Lung (tissue), 16 donors: ENCODE measurements around the gene COL17A1. TPM values are rescaled to one million over a fixed set of nuclear protein-coding genes. Genes with fewer than 3 reads are reported as not detected.

Experiments used
- ATAC-seq: fragments of 200-7000 bp; cut with Tn5 transposase; one replicate; pipeline ENCODE4 v1.9.1; 2020; ENCODE audit warnings: moderate number of reproducible peaks; ENCODE audit not compliant: insufficient read depth, low FRiP score
- DNase-seq, 3 donors: peaks; one replicate each; pipeline ENCODE4 v3.0.0-alpha.2; 2013 to 2017
- H3K27ac ChIP-seq, 2 donors: one replicate each; pipeline ENCODE4 v1.5.1; 2013; ENCODE audit warnings: mild to moderate bottlenecking in 2 of 2, moderate library complexity in 2 of 2, control low read depth in 1 of 2, inconsistent platforms in 1 of 2, low read depth in 1 of 2, low read length in 1 of 2
- H3K27me3 ChIP-seq, 3 donors: one replicate each; pipeline ENCODE4 v1.5.1; 2013; ENCODE audit warnings: low read length in 2 of 3; ENCODE audit not compliant: control insufficient read depth in 3 of 3, insufficient read depth in 3 of 3
- H3K36me3 ChIP-seq, 4 donors: one replicate each; pipeline ENCODE4 v1.5.1; 2013; ENCODE audit warnings: low read length in 4 of 4, mild to moderate bottlenecking in 1 of 4, moderate library complexity in 1 of 4; ENCODE audit not compliant: control insufficient read depth in 4 of 4, insufficient read depth in 4 of 4
- H3K4me1 ChIP-seq, 5 donors: one replicate each; pipeline ENCODE4 v1.5.1; 2013; ENCODE audit warnings: low read length in 5 of 5, mild to moderate bottlenecking in 2 of 5, moderate library complexity in 1 of 5; ENCODE audit not compliant: control insufficient read depth in 5 of 5, insufficient read depth in 5 of 5
- H3K4me3 ChIP-seq: one replicate; pipeline ENCODE4 v1.5.1; 2013; ENCODE audit warnings: mild to moderate bottlenecking, control low read depth, moderate library complexity
- H3K9ac ChIP-seq, 2 donors: one replicate each; pipeline ENCODE4 v1.5.1; 2013; ENCODE audit warnings: low read length in 2 of 2, control low read depth in 1 of 2; ENCODE audit not compliant: insufficient read depth in 1 of 2
- H3K9me3 ChIP-seq, 4 donors: one replicate each; pipeline ENCODE4 v1.5.1; 2013; ENCODE audit warnings: low read length in 3 of 4, mild to moderate bottlenecking in 1 of 4, moderate library complexity in 1 of 4; ENCODE audit not compliant: control insufficient read depth in 4 of 4, insufficient read depth in 3 of 4
- CTCF ChIP-seq: IDR thresholded peaks from 2 replicates; pipeline ENCODE4 v1.5.1; 2012; ENCODE audit warnings: mild to moderate bottlenecking; ENCODE audit errors: control extremely low read depth, extremely low read depth
- WGBS, 2 donors: extraction: QIAGEN DNeasy Blood & Tissue Kit; methylation state at CpG; one replicate each; pipeline ENCODE4 v1.1.7; 2013; 5-methylcytosine and 5-hydroxymethylcytosine counted together
- long read RNA-seq, 5 donors: transcript quantifications; one replicate each; lab custom pipeline, GENCODE V29; 2026
- polyA plus RNA-seq, 2 donors: library from polyadenylated mRNA; stranded (reverse); fragments of 200-250 nt; gene quantifications; one replicate each; pipeline ENCODE4 v1.2.1, GENCODE V29; 2013
- total RNA-seq, 2 donors: library from RNA; depleted of rRNA in 1 of 2; stranded (reverse); fragments of >200 nt in 1 of 2; gene quantifications; one replicate each; pipeline ENCODE4 v1.2.1, GENCODE V29; 2014 to 2021
- donor health status: control.
- donor health status: control.
- donor health status: Bipolar disorder and iron deficiency.
- donor health status: healthy.
- donor health status: DM: yes; HTN: yes; CAD: no.

Gene COL17A1
- total RNA-seq (1 to 10 TPM in 1 of 2 donors, under 1 TPM in 1; 0.92 to 2.2 TPM), polyA plus RNA-seq (1 to 10 TPM; 2.2 to 2.5 TPM)
- long read RNA-seq, donor 1: 0 reads
- long read RNA-seq, donor 2: 0 reads
- long read RNA-seq, donor 3: 0 reads
- long read RNA-seq, donor 4: 0 reads
- long read RNA-seq, donor 5: 0 reads

- Histone ChIP-seq H3K4me3 (no peak within 1 kb of the TSS), H3K4me1 (no peaks in the 10 kb centered on the region), H3K9me3 (no peaks in the 10 kb centered on the region), H3K27me3 (no peaks in the 10 kb centered on the region), H3K27ac (no peak within 1 kb of the TSS), H3K36me3 (no peaks in the 10 kb centered on the region), H3K9ac (no peak within 1 kb of the TSS)
- no peak for DNase-seq
- no peak for ATAC-seq
- no peak for TF ChIP-seq CTCF
- 76 to 82% methylated on average over 3 of the region's 3 CpGs for WGBS, 2 donors
Measured at GRCh38 chr10:104085801-104086400, at the start of gene COL17A1. Gene COL17A1, minus strand, starts transcription at chr10:104085880. Its CDS starts 5,207 bp downstream, at chr10:104080673.

GRCh38 chr10:104130041-104130440 is 44.4 kb upstream of the COL17A1 start:
- H3K27ac ChIP-seq: no peak overlapping the region
- ATAC-seq (no peak), DNase-seq (no peak)
- no peak for TF ChIP-seq CTCF
- no peaks in the 10 kb centered on the region for H3K9me3 ChIP-seq
- no peaks in the 10 kb centered on the region for H3K36me3 ChIP-seq
- H3K4me3 ChIP-seq: no peak overlapping the region
- peaks cover 0 to 4% (median 0%) of the 10 kb centered on the region in 5 donors for H3K4me1 ChIP-seq
- no peaks in the 10 kb centered on the region for H3K27me3 ChIP-seq
- no peak overlapping the region for H3K9ac ChIP-seq
- WGBS, 2 donors: 37 to 39% methylated on average over 3 of the region's 3 CpGs

GRCh38 chr10:104128214-104128613 is 42.5 kb upstream of the COL17A1 start:
- DNase-seq: no peak
- no peak overlapping the region for H3K9ac ChIP-seq
- no peaks in the 10 kb centered on the region for H3K9me3 ChIP-seq
- no peak overlapping the region for H3K4me3 ChIP-seq
- H3K4me1 ChIP-seq: peaks cover 0 to 4% (median 0%) of the 10 kb centered on the region in 5 donors
- no peak for TF ChIP-seq CTCF
- ATAC-seq: no peak
- no peak overlapping the region for H3K27ac ChIP-seq
- H3K27me3 ChIP-seq: no peaks in the 10 kb centered on the region
- H3K36me3 ChIP-seq: no peaks in the 10 kb centered on the region
- WGBS, 2 donors: 82 to 95% methylated on average over 2 of the region's 2 CpGs

GRCh38 chr10:104127411-104127810 is 41.7 kb upstream of the COL17A1 start:
- Histone ChIP-seq H3K9ac (no peak overlapping the region), H3K36me3 (no peaks in the 10 kb centered on the region), H3K4me3 (no peak overlapping the region), H3K4me1 (peaks cover 0 to 8% (median 0%) of the 10 kb centered on the region in 5 donors), H3K9me3 (no peaks in the 10 kb centered on the region), H3K27me3 (no peaks in the 10 kb centered on the region), H3K27ac (no peak overlapping the region)
- TF ChIP-seq CTCF: no peak
- ATAC-seq: no peak
- whole genome bisulfite sequencing, 2 donors: 86 to 89% methylated on average over 2 of the region's 2 CpGs
- DNase-seq: peak in 1 of 3 donors; percentile 12
